Measurements from ENCODE around the gene PIGH. TPM values are rescaled to one million over a fixed set of nuclear protein-coding genes. Genes with fewer than 3 reads are reported as not detected.
A peak's percentile ranks its signal among the peaks of the same experiment; 100 is the strongest.
"Not testable (repeated sequence)": the region's sequence is repeated elsewhere in the genome, so short reads cannot be mapped to it uniquely, and the experiment has no call there.

PIGH gene
- 13.7 TPM for polyA plus RNA-seq (2013, experiment 1 of 2; ENCODE audit: insufficient read length)
- polyA plus RNA-seq (2013, experiment 2 of 2; ENCODE audit: insufficient read length): 15.8 TPM

DNA sequence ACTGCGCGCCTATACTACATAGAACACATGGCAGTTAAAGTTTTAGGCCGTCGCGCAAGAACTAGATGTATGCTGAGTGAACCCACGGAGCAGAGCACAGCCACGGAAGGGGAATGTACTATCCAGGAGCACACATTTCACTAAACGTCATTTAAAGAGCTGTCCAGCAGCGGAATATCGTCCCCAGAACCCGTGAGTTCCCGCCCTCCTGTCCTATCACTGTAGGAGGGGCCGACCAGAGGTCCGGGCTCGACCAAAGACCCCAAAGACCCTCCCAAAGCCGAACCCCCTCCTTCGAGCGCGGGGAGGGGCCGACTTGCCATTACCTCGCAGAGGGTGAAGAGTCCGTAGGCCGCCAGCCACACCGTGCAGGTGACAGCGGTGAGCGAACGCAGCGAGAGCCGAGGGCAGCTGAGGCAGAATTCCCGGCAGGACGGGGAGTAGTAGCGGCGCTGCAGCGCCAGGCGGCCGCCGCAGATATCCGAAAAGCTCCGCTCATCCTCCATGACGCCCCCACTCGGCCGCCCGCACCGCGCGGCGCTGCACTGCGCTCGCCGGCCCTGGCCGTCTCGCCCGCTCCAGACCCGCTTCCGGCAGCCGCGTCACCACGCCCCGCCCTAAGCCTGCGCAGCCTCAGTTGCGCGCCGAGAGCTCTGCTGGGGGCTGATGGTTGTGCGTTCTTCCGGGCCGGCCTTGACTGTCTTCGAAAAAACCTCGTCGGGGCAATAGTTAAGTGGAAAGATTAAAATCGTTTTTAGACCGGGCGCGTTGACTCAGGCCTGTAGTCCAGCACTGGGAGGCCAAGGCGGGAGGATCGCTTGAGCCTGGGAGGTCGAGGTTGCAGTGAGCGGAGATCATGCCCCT is at the start of gene PIGH:
Gene PIGH (minus strand): TSS at position 571 of the 864 bp plus-strand sequence. CDS start 65 bp downstream, at position 506.
- DNase-seq: peak; percentile 90

DNA sequence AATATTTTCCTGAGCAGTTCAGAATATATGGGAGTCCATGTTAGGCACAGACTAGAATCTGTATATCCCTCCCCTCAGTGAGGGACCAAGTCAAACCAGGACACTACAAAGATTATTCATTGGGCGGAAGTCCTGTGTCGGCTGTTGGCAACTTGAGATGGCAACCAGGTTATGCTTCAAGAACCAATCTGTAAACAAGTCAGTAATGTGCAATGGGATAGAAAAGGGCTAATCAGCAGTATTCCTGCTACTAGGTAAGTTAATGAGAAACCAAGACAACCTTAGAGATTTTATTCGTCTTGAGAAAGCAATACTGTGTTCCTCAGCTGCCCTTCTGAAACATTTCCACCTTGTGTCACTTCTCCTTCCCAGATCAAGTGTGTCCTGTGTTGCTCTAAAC is 46.1 kb upstream of the PIGH start:
- no peak for DNase-seq

DNA sequence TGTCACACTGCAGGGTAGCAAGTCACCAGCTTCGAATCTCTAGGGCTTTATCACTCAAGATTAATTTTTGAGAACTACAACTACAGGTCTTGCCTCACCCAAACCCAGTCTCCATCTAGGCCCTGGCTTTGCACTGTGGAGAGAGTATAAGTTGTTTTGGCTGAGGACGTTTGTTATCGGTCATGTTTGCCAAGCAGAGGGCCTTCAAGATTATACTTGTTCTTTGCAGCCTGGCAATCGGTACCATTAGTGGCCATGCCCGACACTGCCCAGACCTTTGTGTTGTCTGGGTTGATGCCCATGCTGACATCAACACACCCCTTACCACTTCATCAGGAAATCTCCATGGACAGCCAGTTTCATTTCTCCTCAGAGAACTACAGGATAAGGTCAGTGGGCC is 45.3 kb upstream of the PIGH start:
- no peak for DNase-seq

DNA sequence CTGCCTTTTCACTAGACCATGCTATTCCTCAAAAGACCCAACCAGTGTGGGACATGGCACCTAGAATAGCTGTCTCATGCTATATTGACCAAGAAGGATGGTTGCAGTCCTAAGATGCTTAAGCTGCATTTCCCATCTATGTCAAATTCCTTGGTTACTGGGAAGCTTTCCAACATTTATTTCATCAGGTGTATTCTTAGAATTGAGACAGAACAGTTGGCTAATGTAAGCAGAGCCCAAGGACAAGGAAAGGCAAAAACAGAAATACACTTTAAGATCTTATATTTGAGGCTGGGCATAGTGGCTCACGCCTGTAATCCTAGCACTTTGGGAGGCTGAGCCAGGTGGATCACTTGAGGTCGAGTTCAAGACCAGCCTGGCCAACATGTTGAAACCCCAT is 44.4 kb upstream of the PIGH start:
- DNase-seq: no peak

DNA sequence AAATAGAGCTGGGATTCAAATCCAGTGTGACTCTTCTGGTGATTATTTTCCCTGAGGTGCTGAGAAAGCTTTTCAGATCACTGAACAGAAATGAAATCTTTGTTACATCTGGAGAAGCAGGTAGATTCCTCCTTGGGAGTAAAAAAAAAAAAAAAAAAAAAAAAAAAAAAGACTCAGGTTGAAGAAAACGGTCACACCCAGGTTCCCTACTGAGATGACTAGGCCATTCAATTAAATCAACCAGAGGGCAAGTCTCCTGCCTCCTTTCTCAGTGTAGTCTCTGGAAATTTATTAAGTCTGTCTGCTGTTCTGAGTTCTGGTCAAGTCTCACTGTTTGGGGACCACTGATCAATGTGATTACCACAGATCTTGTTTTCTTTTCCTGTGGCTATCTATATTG is 43.6 kb upstream of the PIGH start:
- no peak for DNase-seq

GRCh38 chr14:67641902-67642749 is 42.1 kb upstream of the PIGH start:
- DNase-seq: no peak

- no peak for DNase-seq
These were observed 41.4 kb upstream of the PIGH start for GRCh38 chr14:67641480-67641879.

DNA sequence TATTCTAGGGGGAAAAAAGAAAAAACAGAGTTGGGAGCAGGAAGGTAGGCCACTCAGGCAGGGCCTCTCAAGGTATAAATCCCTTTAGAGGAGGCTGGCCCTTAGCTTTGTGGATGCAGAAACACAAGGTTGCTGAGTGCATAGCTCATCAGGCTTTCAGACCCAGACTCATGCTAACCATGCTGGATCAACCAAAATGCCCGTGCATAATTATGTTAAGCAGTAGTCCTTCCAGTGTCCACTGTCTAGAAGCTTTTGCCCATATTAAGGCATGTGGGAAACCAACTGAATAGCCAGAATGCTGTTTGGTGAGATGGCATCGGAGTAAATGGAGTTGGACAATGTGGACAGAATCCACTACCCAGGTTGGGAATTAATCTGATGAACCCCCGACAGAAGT is 38.6 kb upstream of the PIGH start:
- no peak for DNase-seq

DNA sequence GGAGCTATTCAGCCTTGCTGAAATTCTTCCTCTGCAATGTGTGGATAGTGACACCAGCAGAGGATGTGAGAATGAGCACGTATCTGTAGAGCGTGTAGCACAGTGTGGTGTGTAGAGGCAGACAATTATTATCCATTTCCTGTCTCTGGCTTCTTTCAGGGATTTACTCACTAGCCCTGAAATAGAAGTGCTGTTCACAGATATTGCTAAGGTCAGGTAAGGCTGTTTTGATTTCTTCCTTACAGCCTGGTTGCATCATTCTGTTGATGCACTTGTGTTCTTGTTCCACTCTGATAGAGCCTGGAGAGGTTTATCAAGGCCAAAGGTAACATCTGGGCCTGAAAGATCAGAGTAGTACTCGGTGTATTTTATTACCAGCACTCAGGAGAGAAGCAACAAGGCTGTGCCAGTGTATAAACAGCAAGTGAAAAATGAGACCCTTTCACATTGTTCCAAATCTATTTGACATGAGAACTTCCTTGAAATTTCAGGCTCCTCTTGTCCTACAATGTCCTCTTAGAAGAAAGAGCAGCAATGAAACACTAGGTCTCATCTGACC is 36.4 kb upstream of the PIGH start:
- DNase-seq: peak; percentile 83

GRCh38 chr14:67633451-67634147 is 33.5 kb upstream of the PIGH start:
- no peak for DNase-seq

DNA sequence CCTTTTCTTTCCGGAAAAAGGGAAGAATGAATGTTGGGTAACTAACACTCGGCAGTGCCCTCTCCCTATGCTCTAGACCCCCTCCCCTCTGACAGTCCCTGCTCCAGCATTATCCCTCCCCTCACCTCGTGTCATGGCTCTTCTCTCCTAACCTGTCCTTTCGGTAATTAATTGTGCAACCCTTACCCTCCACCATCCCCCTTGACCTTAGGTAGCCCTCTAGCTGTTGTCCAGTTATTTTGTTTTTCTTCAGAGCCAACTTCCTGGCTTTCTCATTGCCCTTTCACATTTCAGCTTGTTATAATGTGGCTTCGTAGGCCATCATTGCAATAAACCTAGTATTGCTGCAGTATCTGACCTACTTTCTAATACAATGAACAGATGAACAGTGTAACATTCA is 30.9 kb upstream of the PIGH start:
- no peak for DNase-seq

- no peak for DNase-seq
These were observed 30.1 kb upstream of the PIGH start for GRCh38 chr14:67630186-67630585.

- no peak for DNase-seq
These were observed 27.5 kb upstream of the PIGH start for GRCh38 chr14:67627519-67627918.

DNA sequence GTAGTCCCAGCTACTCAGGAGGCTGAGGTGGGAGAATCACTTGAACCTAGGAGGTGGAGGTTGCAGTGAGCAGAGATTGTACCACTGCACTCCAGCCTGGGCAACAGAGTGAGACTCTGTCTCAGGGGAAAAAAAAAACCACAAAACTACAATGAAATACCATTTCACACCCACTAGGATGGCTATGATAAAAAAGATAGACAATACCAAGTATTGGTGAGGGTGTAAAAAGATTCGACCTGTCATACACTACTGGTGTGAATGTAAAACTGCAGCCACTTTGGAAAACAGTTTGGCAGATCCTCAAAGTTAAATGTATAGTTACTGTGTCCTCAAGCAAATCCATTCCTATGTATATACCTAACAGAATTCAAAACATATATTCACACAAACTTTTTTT is 26.1 kb upstream of the PIGH start:
- DNase-seq: not testable (repeated sequence)

DNA sequence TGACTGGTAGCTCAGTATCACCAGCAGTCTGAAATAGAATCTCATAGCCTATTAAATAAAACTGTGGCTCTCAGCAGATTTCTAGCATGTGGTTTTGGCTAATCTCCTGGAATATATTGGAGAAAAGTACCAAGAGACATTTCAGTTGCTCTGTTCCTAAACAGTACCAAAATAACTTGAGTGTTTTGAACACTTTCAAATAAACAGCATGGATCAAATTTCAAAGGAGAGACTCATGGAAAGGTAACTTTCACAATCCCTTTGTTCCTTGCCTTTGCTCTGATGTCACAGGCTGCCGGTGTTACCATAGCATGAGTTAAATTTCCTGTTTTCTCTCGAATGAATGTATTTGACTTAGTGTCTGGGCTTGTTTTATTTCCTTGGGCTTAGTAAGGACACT is 23.0 kb upstream of the PIGH start:
- peak; percentile 21 for DNase-seq

GRCh38 chr14:67622675-67623074 is 22.6 kb upstream of the PIGH start:
- DNase-seq: peak; percentile 82

DNA sequence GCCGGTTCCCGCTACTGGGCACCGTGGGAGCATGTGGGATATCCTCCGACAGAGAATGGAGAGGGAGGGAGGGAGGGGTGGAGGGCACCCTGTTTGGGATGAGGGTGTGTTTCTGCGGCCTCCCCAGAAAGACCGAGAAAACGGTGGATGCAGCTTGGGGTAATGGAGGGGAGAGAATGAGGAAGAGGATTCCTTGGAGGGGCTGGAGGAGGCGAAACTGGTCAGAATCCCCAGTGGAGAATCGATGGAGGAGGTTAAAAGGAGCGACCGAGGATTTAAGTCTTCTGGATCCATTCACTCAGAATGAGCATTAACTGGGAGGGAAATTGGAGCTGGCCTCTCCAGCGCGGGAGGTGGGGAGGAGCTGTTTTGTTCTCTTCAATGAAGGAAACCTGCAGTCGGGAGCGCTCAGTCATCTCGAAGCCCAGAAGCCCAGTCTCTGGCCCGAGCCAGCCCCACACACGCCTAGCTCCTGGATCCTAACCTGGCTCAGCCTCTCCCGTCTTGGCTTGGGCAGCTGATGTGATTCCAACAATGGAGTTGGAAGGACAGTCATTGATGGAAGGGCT is 20.2 kb upstream of the PIGH start:
- no peak for DNase-seq

GRCh38 chr14:67619446-67620216 is 19.6 kb upstream of the PIGH start, which contains the start of gene ARG2:
ARG2 (plus strand) TSS chr14:67619920; CDS start chr14:67619978, 58 bp downstream.
- peak; percentile 87 for DNase-seq

DNA sequence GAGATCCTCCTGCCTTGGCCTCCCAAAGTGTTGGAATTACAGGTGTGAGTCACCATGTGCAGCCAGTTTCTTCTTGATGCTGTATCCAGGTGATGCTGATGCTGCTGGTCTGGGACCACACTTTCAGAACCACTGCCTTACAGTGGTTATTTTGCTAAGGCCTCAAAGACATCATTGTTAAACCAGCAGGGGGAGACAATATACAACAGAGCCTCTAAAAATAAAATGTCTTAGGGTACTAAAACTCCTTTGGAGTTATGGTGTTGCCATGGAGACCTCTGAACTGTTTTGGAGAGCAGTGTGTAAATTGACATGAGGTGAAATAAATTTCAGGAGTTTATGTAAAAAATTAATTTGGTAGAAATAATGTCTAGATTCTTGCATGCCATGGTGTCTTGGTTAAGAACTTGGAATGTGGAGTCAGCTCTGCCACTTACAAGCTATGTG is 18.6 kb upstream of the PIGH start:
- peak; percentile 83 for DNase-seq

DNA sequence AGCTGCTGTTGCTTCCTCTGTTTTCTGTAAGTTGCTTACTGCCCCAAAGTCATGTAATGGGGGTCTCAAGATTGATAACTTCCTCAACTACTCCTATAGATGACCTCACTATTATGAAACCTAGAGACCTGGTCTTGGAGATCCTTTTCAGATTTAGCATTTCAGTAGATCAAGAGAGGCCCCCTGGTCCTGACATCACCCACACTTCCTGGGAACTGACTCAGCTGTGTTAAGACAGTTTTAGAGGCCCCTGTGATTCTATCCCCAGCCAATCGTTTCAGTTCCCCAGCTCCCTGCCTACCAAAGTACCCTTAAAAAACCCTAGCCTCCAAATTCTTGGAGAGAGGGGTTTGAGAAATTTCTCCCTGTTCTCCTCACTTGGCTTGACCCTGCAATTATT is 10.4 kb upstream of the PIGH start:
- DNase-seq: no peak

DNA sequence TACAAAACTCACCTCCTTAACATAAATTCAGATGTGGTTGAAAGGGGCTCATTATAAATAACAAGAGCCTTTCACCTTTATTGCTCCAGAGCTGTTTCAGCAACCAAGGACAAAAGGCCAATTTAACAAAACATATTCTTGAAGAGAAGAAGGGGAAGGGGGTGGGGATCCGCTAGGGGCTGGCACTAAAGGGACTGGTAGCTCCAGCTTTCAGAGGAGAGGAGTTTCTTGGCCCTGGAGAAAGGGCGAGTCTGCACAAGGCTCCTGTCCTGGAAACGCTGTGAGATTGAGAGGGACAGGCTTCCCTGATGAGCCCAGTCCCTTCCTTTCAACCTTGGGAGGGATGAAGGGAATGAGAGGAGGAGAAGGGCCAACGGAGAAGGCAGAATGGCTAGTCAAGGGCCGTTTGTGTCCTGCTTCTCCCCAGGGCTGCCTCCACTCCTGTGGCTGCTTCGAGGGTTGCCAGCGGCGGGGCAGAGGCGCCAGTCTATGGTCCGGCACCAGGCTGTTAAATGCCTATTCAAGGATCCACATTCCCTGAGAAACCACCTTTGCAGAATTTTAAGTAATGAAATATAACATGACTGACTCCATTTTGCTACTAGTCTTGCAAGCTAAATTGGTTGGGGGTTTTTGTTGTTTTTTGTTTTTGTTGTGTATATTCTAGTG is 9.7 kb upstream of the PIGH start:
- DNase-seq: no peak

Data from fibroblast of skin of scalp (primary cell).